Activated T-cell treated with anti-CD3 and anti-CD28 coated beads, Interleukin-2, amount 50 U/mL, for 4 hours (primary cell): ENCODE measurements around the gene SOAT2. TPM values are rescaled to one million over a fixed set of nuclear protein-coding genes. Genes with fewer than 3 reads are reported as not detected.
"Not testable (repeated sequence)": the region's sequence is repeated elsewhere in the genome, so short reads cannot be mapped to it uniquely, and the experiment has no call there.

Experiments used
- ATAC-seq, 2 donors: fragments of 200-7000 bp; cut with Tn5 transposase; one replicate each; pipeline ENCODE4 v1.10.0; 2021
- DNase-seq: peaks from one replicate; pipeline ENCODE4 v3.0.0-alpha.2; 2020
- H3K27me3 Mint-ChIP-seq: one replicate; pipeline ENCODE4 v1.8.0; 2021; ENCODE audit warnings: low read depth, mixed read lengths
- H3K36me3 Mint-ChIP-seq: one replicate; pipeline ENCODE4 v1.8.0; 2022; ENCODE audit warnings: mixed read lengths; ENCODE audit not compliant: insufficient read depth
- H3K4me1 Mint-ChIP-seq: one replicate; pipeline ENCODE4 v1.8.0; 2021; ENCODE audit warnings: low read depth, mixed read lengths
- H3K4me3 Mint-ChIP-seq: one replicate; pipeline ENCODE4 v1.8.0; 2021; ENCODE audit warnings: mild to moderate bottlenecking, moderate library complexity, mixed read lengths
- H3K9me3 Mint-ChIP-seq: one replicate; pipeline ENCODE4 v1.8.0; 2021; ENCODE audit warnings: mixed read lengths
- total RNA-seq, 3 donors: library from RNA; stranded (reverse); gene quantifications; one replicate each; pipeline ENCODE4 v1.2.1, GENCODE V29; 2021

The SOAT2 gene
- total RNA-seq, 3 donors from 2014 or later, result 0.15 to 0.54 (median 0.32) TPM

- Mint-ChIP-seq H3K27me3 (no peaks in the 10 kb centered on the region), H3K9me3 (no peaks in the 10 kb centered on the region), H3K4me1 (peaks cover 46% of the 10 kb centered on the region), H3K36me3 (no peaks in the 10 kb centered on the region), H3K4me3 (no peak overlapping the region)
- ATAC-seq (no peak), DNase-seq (no peak)
Measured at GRCh38 chr12:53101931-53102781, 1.1 kb upstream of the SOAT2 start.

GRCh38 chr12:53103860-53104305 lies 597 bp downstream of the SOAT2 start:
- Mint-ChIP-seq H3K36me3 (no peaks in the 10 kb centered on the region), H3K27me3 (no peaks in the 10 kb centered on the region), H3K4me1 (peaks cover 35% of the 10 kb centered on the region), H3K9me3 (no peaks in the 10 kb centered on the region), H3K4me3 (no peak overlapping the region)
- DNase-seq (no peak), ATAC-seq (no peak)

GRCh38 chr12:53105256-53105655 lies 2.0 kb downstream of the SOAT2 start:
- peaks cover 29% of the 10 kb centered on the region for H3K4me1 Mint-ChIP-seq

GRCh38 chr12:53105712-53106439 lies 2.6 kb downstream of the SOAT2 start:
- H3K4me3 Mint-ChIP-seq, result no peak overlapping the region

More at GRCh38 chr12:53105256-53105655, 2.0 kb downstream of the SOAT2 start:
- Mint-ChIP-seq H3K9me3 (no peaks in the 10 kb centered on the region), H3K27me3 (no peaks in the 10 kb centered on the region), H3K4me3 (no peak overlapping the region), H3K36me3 (no peaks in the 10 kb centered on the region)
- DNase-seq (no peak), ATAC-seq (no peak)

GRCh38 chr12:53107122-53107521 lies 3.8 kb downstream of the SOAT2 start:
- no peak for ATAC-seq
- Mint-ChIP-seq H3K4me3 (no peak overlapping the region), H3K36me3 (no peaks in the 10 kb centered on the region), H3K27me3 (no peaks in the 10 kb centered on the region), H3K9me3 (no peaks in the 10 kb centered on the region), H3K4me1 (peaks cover 22% of the 10 kb centered on the region)
- DNase-seq, result no peak

More at GRCh38 chr12:53105712-53106439, 2.6 kb downstream of the SOAT2 start:
- ATAC-seq, result no peak
- DNase-seq, result no peak
- Mint-ChIP-seq H3K36me3 (no peaks in the 10 kb centered on the region), H3K4me1 (peaks cover 28% of the 10 kb centered on the region), H3K27me3 (no peaks in the 10 kb centered on the region), H3K9me3 (no peaks in the 10 kb centered on the region)

- not testable (repeated sequence) for H3K4me3 Mint-ChIP-seq, H3K4me1 Mint-ChIP-seq, H3K9me3 Mint-ChIP-seq, H3K36me3 Mint-ChIP-seq, H3K27me3 Mint-ChIP-seq, ATAC-seq, DNase-seq
Measured at GRCh38 chr12:53112431-53112830, 9.1 kb downstream of the SOAT2 start.

GRCh38 chr12:53113136-53113705 lies 9.9 kb downstream of the SOAT2 start:
- ATAC-seq, result no peak
- Mint-ChIP-seq H3K36me3 (no peaks in the 10 kb centered on the region), H3K9me3 (no peaks in the 10 kb centered on the region), H3K4me3 (no peak overlapping the region), H3K4me1 (no peaks in the 10 kb centered on the region), H3K27me3 (no peaks in the 10 kb centered on the region)
- DNase-seq, result no peak

- no peaks in the 10 kb centered on the region for H3K4me1 Mint-ChIP-seq
- ATAC-seq (no peak), DNase-seq (no peak)
- H3K9me3 Mint-ChIP-seq, result no peaks in the 10 kb centered on the region
- no peaks in the 10 kb centered on the region for H3K36me3 Mint-ChIP-seq
- H3K27me3 Mint-ChIP-seq, result no peaks in the 10 kb centered on the region
- no peak overlapping the region for H3K4me3 Mint-ChIP-seq
Measured at GRCh38 chr12:53113951-53114350, 10.7 kb downstream of the SOAT2 start.

- DNase-seq (no peak), ATAC-seq (no peak)
- no peak overlapping the region for H3K4me3 Mint-ChIP-seq
- no peaks in the 10 kb centered on the region for H3K4me1 Mint-ChIP-seq
- no peaks in the 10 kb centered on the region for H3K27me3 Mint-ChIP-seq
- H3K9me3 Mint-ChIP-seq, result no peaks in the 10 kb centered on the region
- H3K36me3 Mint-ChIP-seq, result no peaks in the 10 kb centered on the region
Measured at GRCh38 chr12:53115112-53115890, 12.0 kb downstream of the SOAT2 start.

- H3K27me3 Mint-ChIP-seq, result no peaks in the 10 kb centered on the region
- no peak overlapping the region for H3K4me3 Mint-ChIP-seq
- DNase-seq, result no peak
- no peak for ATAC-seq
- no peaks in the 10 kb centered on the region for H3K9me3 Mint-ChIP-seq
- H3K36me3 Mint-ChIP-seq, result no peaks in the 10 kb centered on the region
- no peaks in the 10 kb centered on the region for H3K4me1 Mint-ChIP-seq
Measured at GRCh38 chr12:53115891-53116648, 12.8 kb downstream of the SOAT2 start.

GRCh38 chr12:53118751-53119300 lies 15.5 kb downstream of the SOAT2 start:
- Mint-ChIP-seq H3K27me3 (no peaks in the 10 kb centered on the region), H3K4me1 (no peaks in the 10 kb centered on the region), H3K4me3 (no peak overlapping the region)

GRCh38 chr12:53120685-53121525 lies 17.6 kb downstream of the SOAT2 start:
- Mint-ChIP-seq H3K9me3 (no peaks in the 10 kb centered on the region), H3K36me3 (no peaks in the 10 kb centered on the region), H3K27me3 (no peaks in the 10 kb centered on the region), H3K4me3 (no peak overlapping the region), H3K4me1 (no peaks in the 10 kb centered on the region)
- DNase-seq (no peak), ATAC-seq (no peak)

More at GRCh38 chr12:53118751-53119300, 15.5 kb downstream of the SOAT2 start:
- H3K36me3 Mint-ChIP-seq, result no peaks in the 10 kb centered on the region
- H3K9me3 Mint-ChIP-seq, result no peaks in the 10 kb centered on the region
- no peak for ATAC-seq
- DNase-seq, result no peak
